ENCODE results near the gene CCL22. TPM values are rescaled to one million over a fixed set of nuclear protein-coding genes. Genes with fewer than 3 reads are reported as not detected.

Gene CCL22
- total and polyA plus RNA-seq, 2 donors from 2014 or later: 1.3 TPM; not detected in 1

GRCh38 chr16:57347858-57348257 lies 10.7 kb upstream of the CCL22 start:
- H3K4me1 ChIP-seq (ENCODE audit: control insufficient read depth in 2 of 3, insufficient read depth in 2 of 3, low read depth in 1 of 3, low read length in 3 of 3): no peaks in the 10 kb centered on the region
- H3K36me3 ChIP-seq (ENCODE audit: control insufficient read depth in 2 of 3, insufficient read depth in 3 of 3, low read length in 3 of 3): no peaks in the 10 kb centered on the region
- H3K9me3 ChIP-seq (ENCODE audit: control insufficient read depth in 2 of 3, insufficient read depth in 1 of 3, low read length in 3 of 3): peaks cover 0 to 3% (median 0%) of the 10 kb centered on the region in 3 donors
- no peak overlapping the region for H3K4me3 ChIP-seq (ENCODE audit: low read length in 3 of 3)
- no peak overlapping the region for H3K27ac ChIP-seq (ENCODE audit: low read depth in 2 of 2, low read length in 2 of 2)
- no peak overlapping the region for H3K9ac ChIP-seq (ENCODE audit: low read length in 3 of 3)
- intact Hi-C loops (cut with DNase I): no loop called here
- DNase-seq: no peak
- TF ChIP-seq CTCF (IDR thresholded peaks at IDR 0.05; ENCODE audit: borderline replicate concordance, extremely low read depth, insufficient read depth): no peak
- no peak for FAIRE-seq
- no peaks in the 10 kb centered on the region for H3K27me3 ChIP-seq (ENCODE audit: control insufficient read depth, insufficient read depth, low read length)

- DNase-seq: no peak
Observed at GRCh38 chr16:57348327-57348726, 10.3 kb upstream of the CCL22 start.

GRCh38 chr16:57349212-57350031 lies 9.2 kb upstream of the CCL22 start:
- Histone ChIP-seq H3K4me3 (ENCODE audit: low read length in 3 of 3) (no peak overlapping the region), H3K9ac (ENCODE audit: low read length in 3 of 3) (no peak overlapping the region), H3K36me3 (ENCODE audit: control insufficient read depth in 2 of 3, insufficient read depth in 3 of 3, low read length in 3 of 3) (no peaks in the 10 kb centered on the region), H3K27ac (ENCODE audit: low read depth in 2 of 2, low read length in 2 of 2) (no peak overlapping the region), H3K4me1 (ENCODE audit: control insufficient read depth in 2 of 3, insufficient read depth in 2 of 3, low read depth in 1 of 3, low read length in 3 of 3) (no peaks in the 10 kb centered on the region), H3K9me3 (ENCODE audit: control insufficient read depth in 2 of 3, insufficient read depth in 1 of 3, low read length in 3 of 3) (peaks cover 0 to 3% (median 0%) of the 10 kb centered on the region in 3 donors), H3K27me3 (ENCODE audit: control insufficient read depth, insufficient read depth, low read length) (no peaks in the 10 kb centered on the region)
- TF ChIP-seq CTCF (IDR thresholded peaks at IDR 0.05; ENCODE audit: borderline replicate concordance, extremely low read depth, insufficient read depth): no peak
- FAIRE-seq: no peak
- no peak for DNase-seq
- intact Hi-C loops (cut with DNase I): no loop called here

More at GRCh38 chr16:57348327-57348726, 10.3 kb upstream of the CCL22 start:
- Histone ChIP-seq H3K27me3 (ENCODE audit: control insufficient read depth, insufficient read depth, low read length) (no peaks in the 10 kb centered on the region), H3K4me3 (ENCODE audit: low read length in 3 of 3) (no peak overlapping the region), H3K36me3 (ENCODE audit: control insufficient read depth in 2 of 3, insufficient read depth in 3 of 3, low read length in 3 of 3) (no peaks in the 10 kb centered on the region), H3K9ac (ENCODE audit: low read length in 3 of 3) (no peak overlapping the region), H3K27ac (ENCODE audit: low read depth in 2 of 2, low read length in 2 of 2) (no peak overlapping the region), H3K9me3 (ENCODE audit: control insufficient read depth in 2 of 3, insufficient read depth in 1 of 3, low read length in 3 of 3) (peaks cover 0 to 3% (median 0%) of the 10 kb centered on the region in 3 donors), H3K4me1 (ENCODE audit: control insufficient read depth in 2 of 3, insufficient read depth in 2 of 3, low read depth in 1 of 3, low read length in 3 of 3) (no peaks in the 10 kb centered on the region)
- no peak for TF ChIP-seq CTCF (IDR thresholded peaks at IDR 0.05; ENCODE audit: borderline replicate concordance, extremely low read depth, insufficient read depth)
- intact Hi-C loops (cut with DNase I): no loop called here
- FAIRE-seq: no peak
